K562 (cell line): ENCODE results near the gene OR2F2. TPM values are rescaled to one million over a fixed set of nuclear protein-coding genes. Genes with fewer than 3 reads are reported as not detected.

ENCODE experiments used
- CAMTA2 ChIP-seq: fragments of 250-450 bp; sonication (Bioruptor Pico); conservative IDR thresholded peaks from 2 replicates; pipeline ENCODE4 v1.5.1; 2022
- CCAR2 ChIP-seq: fragments of 200-400 bp; formaldehyde crosslinking; IDR thresholded peaks from 2 replicates; pipeline ENCODE4 v1.6.1; 2017; ENCODE audit warnings: mild to moderate bottlenecking, low read depth, low read length
- KLF10 ChIP-seq: fragments of 250-450 bp; sonication (Bioruptor Pico); IDR thresholded peaks from 2 replicates; pipeline ENCODE4 v1.6.1; 2021; ENCODE audit warnings: matching md5 sums
- NFATC3 ChIP-seq: fragments of 450-650 bp; IDR thresholded peaks from 2 replicates; pipeline ENCODE4 v1.6.1; 2017; ENCODE audit warnings: mild to moderate bottlenecking
- PCBP1 ChIP-seq: fragments of 200-400 bp; formaldehyde crosslinking; IDR thresholded peaks from 2 replicates; pipeline ENCODE4 v1.6.1; 2018; ENCODE audit warnings: mild to moderate bottlenecking, low read depth, low read length; ENCODE audit not compliant: poor library complexity, severe bottlenecking
- SMARCB1 ChIP-seq: IDR thresholded peaks from 2 replicates; pipeline ENCODE4 v1.6.1; 2011; ENCODE audit warnings: improper control_type of control experiment, low read depth; ENCODE audit not compliant: insufficient read length
- SMARCE1 ChIP-seq: fragments of 450-650 bp; IDR thresholded peaks from 2 replicates; pipeline ENCODE4 v1.7.1; 2016; ENCODE audit warnings: mild to moderate bottlenecking
- SP1 ChIP-seq: sonication (generic); formaldehyde crosslinking; IDR thresholded peaks from 2 replicates; pipeline ENCODE4 v1.8.1; 2022; ENCODE audit warnings: mild to moderate bottlenecking, missing genetic modification reagents
- STAT5A ChIP-seq: IDR thresholded peaks from 2 replicates; pipeline ENCODE4 v1.6.1; 2012; ENCODE audit warnings: low read length, inconsistent platforms, borderline replicate concordance
- ZFX ChIP-seq: sonication (generic); formaldehyde crosslinking; IDR thresholded peaks from 2 replicates; pipeline ENCODE4 v1.8.0; 2022; ENCODE audit warnings: mild to moderate bottlenecking, missing genetic modification reagents, moderate library complexity
- ZKSCAN1 ChIP-seq: fragments of 150-350 bp; IDR thresholded peaks from 2 replicates; pipeline ENCODE4 v1.6.1; 2016; ENCODE audit warnings: low read depth, low read length
- ZNF121 ChIP-seq: sonication (generic); formaldehyde crosslinking; conservative IDR thresholded peaks from 2 replicates; pipeline ENCODE4 v1.8.0; 2022; ENCODE audit warnings: missing genetic modification reagents
- ZNF583 ChIP-seq: fragments of 250-450 bp; sonication (Bioruptor Pico); IDR thresholded peaks from 2 replicates; pipeline ENCODE4 v1.4.0; 2020
- polyA plus RNA-seq, 8 experiments: library from polyadenylated mRNA; depleted of rRNA in 4 of 8; stranded (reverse) in 5 of 8; unstranded in 3 of 8; fragments of >200 nt; fragmentation: Nextera tagmentation in 2 of 8; fragmentation: Illumina TruSeq in 1 of 8; extraction: Ambion mirVana in 2 of 8; extraction: Trizol in 1 of 8; gene quantifications; 2 replicates each; pipeline versions ENCODE4 v1.2.1 to v1.2.3, GENCODE V29; 2011 to 2014; ENCODE audit warnings: inconsistent platforms in 1 of 8, missing spikeins in 1 of 8
- total RNA-seq, 7 experiments: library from RNA; depleted of rRNA in 6 of 7; stranded (reverse); fragments of >200 nt in 6 of 7; fragmentation: Illumina TruSeq in 2 of 7; extraction: Trizol in 2 of 7; gene quantifications; 2 replicates each; pipeline versions ENCODE4 v1.2.1 to v1.2.3, GENCODE V29; 2011 to 2021; ENCODE audit warnings: low replicate concordance in 1 of 7
- TF ChIP-seq, protein P1 (sequence below): fragments of 450-650 bp; formaldehyde crosslinking; IDR thresholded peaks from 2 replicates; pipeline ENCODE4 v1.4.0; 2020; ENCODE audit warnings: mild to moderate bottlenecking, moderate library complexity
- TF ChIP-seq, protein P2 (sequence below): sonication (generic); formaldehyde crosslinking; IDR thresholded peaks from 2 replicates; pipeline ENCODE4 v1.9.0; 2022; ENCODE audit warnings: mild to moderate bottlenecking, missing genetic modification reagents
- TF ChIP-seq, protein P3 (sequence below), 2 experiments: fragments of 450-650 bp; formaldehyde crosslinking in 1 of 2; IDR thresholded peaks; 2 replicates each; pipeline versions ENCODE4 v1.4.0 to v1.6.1; 2014 to 2020; ENCODE audit warnings: mild to moderate bottlenecking in 2 of 2, borderline replicate concordance in 1 of 2, low read depth in 1 of 2
- TF ChIP-seq, protein P4 (sequence below): fragments of 200-400 bp; formaldehyde crosslinking; IDR thresholded peaks from 2 replicates; pipeline ENCODE4 v1.6.1; 2017; ENCODE audit warnings: mild to moderate bottlenecking, low read depth, low read length, moderate library complexity

OR2F2 gene
- total and polyA plus RNA-seq, 9 of the 15 experiments (the other 6 are each of a cell fraction or from before 2014, with no cell fraction given), result not detected

DNA sequence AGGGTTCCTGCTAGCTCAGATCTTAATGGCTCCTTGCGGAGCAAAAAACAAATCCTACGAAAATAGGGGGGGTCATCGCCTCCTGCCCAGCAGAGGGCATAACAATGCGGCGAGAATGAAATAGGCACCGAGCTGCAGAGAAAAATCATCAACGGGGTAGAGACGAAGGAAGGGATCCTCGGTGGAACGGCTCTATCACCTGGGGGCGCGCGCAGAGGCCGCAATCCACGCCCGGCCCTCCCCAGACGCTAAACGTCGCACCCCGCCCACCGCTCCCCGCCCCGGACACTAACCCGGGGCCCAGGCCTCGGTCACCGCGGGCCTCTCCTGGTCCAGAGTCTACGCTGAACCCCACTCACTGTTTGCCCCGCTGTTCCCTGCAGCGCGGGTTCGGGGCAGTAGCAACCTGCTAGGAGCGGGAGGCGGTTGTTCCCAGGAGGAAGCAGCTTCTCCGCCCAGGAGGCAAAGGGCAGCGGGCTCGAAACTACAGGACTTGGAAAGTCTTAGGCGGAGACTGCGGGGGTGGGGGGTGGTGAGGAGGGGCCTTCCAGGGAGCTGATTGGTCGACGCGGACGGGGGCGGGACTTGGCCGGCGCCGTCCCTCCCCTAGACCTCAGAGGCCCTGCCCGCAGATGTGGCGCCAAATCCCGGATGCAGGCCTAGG, 33.2 kb upstream of the OR2F2 start, which contains the start of gene TCAF1 (continued):
- TF ChIP-seq, protein P1, sequence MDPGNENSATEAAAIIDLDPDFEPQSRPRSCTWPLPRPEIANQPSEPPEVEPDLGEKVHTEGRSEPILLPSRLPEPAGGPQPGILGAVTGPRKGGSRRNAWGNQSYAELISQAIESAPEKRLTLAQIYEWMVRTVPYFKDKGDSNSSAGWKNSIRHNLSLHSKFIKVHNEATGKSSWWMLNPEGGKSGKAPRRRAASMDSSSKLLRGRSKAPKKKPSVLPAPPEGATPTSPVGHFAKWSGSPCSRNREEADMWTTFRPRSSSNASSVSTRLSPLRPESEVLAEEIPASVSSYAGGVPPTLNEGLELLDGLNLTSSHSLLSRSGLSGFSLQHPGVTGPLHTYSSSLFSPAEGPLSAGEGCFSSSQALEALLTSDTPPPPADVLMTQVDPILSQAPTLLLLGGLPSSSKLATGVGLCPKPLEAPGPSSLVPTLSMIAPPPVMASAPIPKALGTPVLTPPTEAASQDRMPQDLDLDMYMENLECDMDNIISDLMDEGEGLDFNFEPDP, result peak; percentile 84; the same call in 1 of the 2 replicates
- TF ChIP-seq NFATC3 (no peak), ZNF121 (no peak), CAMTA2 (CRISPR knock-in tag) (no peak), STAT5A (no peak), SP1 (peak; percentile 89), PCBP1 (no peak), ZFX (CRISPR knock-in tag) (peak; percentile 100), ZKSCAN1 (no peak), CCAR2 (no peak), ZNF583 (CRISPR knock-in tag) (no peak; the same call in 1 of the 2 replicates), SMARCE1 (peak; percentile 71; the same call in 1 of the 2 replicates), KLF10 (CRISPR knock-in tag) (no peak), SMARCB1 (no peak)
- TF ChIP-seq, protein P2, sequence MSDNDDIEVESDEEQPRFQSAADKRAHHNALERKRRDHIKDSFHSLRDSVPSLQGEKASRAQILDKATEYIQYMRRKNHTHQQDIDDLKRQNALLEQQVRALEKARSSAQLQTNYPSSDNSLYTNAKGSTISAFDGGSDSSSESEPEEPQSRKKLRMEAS (CRISPR knock-in tag), result peak; percentile 75; the same call in 1 of the 2 replicates
- TF ChIP-seq, protein P3, sequence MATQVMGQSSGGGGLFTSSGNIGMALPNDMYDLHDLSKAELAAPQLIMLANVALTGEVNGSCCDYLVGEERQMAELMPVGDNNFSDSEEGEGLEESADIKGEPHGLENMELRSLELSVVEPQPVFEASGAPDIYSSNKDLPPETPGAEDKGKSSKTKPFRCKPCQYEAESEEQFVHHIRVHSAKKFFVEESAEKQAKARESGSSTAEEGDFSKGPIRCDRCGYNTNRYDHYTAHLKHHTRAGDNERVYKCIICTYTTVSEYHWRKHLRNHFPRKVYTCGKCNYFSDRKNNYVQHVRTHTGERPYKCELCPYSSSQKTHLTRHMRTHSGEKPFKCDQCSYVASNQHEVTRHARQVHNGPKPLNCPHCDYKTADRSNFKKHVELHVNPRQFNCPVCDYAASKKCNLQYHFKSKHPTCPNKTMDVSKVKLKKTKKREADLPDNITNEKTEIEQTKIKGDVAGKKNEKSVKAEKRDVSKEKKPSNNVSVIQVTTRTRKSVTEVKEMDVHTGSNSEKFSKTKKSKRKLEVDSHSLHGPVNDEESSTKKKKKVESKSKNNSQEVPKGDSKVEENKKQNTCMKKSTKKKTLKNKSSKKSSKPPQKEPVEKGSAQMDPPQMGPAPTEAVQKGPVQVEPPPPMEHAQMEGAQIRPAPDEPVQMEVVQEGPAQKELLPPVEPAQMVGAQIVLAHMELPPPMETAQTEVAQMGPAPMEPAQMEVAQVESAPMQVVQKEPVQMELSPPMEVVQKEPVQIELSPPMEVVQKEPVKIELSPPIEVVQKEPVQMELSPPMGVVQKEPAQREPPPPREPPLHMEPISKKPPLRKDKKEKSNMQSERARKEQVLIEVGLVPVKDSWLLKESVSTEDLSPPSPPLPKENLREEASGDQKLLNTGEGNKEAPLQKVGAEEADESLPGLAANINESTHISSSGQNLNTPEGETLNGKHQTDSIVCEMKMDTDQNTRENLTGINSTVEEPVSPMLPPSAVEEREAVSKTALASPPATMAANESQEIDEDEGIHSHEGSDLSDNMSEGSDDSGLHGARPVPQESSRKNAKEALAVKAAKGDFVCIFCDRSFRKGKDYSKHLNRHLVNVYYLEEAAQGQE (IDR thresholded peaks at IDR 0.05; ENCODE audit: borderline replicate concordance), result peak; percentile 16; the same call in 1 of the 2 replicates
- TF ChIP-seq, protein P3 (CRISPR knock-in tag; IDR thresholded peaks at IDR 0.05; ENCODE audit: low read depth), result peak; percentile 75
- TF ChIP-seq, protein P4, sequence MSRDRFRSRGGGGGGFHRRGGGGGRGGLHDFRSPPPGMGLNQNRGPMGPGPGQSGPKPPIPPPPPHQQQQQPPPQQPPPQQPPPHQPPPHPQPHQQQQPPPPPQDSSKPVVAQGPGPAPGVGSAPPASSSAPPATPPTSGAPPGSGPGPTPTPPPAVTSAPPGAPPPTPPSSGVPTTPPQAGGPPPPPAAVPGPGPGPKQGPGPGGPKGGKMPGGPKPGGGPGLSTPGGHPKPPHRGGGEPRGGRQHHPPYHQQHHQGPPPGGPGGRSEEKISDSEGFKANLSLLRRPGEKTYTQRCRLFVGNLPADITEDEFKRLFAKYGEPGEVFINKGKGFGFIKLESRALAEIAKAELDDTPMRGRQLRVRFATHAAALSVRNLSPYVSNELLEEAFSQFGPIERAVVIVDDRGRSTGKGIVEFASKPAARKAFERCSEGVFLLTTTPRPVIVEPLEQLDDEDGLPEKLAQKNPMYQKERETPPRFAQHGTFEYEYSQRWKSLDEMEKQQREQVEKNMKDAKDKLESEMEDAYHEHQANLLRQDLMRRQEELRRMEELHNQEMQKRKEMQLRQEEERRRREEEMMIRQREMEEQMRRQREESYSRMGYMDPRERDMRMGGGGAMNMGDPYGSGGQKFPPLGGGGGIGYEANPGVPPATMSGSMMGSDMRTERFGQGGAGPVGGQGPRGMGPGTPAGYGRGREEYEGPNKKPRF, result no peak
